HCT116 (cell line): Measurements from ENCODE around the gene PCDH17. TPM values are rescaled to one million over a fixed set of nuclear protein-coding genes. Genes with fewer than 3 reads are reported as not detected.

Source experiments
- ATAC-seq: fragments of 200-7000 bp; cut with Tn5 transposase; 2 replicates; pipeline ENCODE4 v1.9.1; 2020; ENCODE audit warnings: mild to moderate bottlenecking, moderate library complexity
- BruUV-seq: library from RNA; stranded (reverse); fragments of 400-500 nt; replicated peaks from 2 replicates; lab custom pipeline; 2021; lab: Mats Ljungman, UMichigan
- CTCF ChIA-PET: fragments of 300-600 bp; sonication (Branson Sonifier 250); formaldehyde crosslinking; loops from one replicate; lab custom pipeline; 2021; ENCODE audit warnings: antibody characterized with exemption; lab: Charles Lee
- POLR2A ChIA-PET: fragments of 300-600, 350-600 bp; sonication (Branson Sonifier 250); formaldehyde crosslinking; loops from one replicate; lab custom pipeline; 2021; ENCODE audit warnings: antibody characterized with exemption; lab: Charles Lee
- RAD21 ChIA-PET, 2 experiments: fragments of 300-600 bp; sonication (Branson Sonifier 250); formaldehyde crosslinking; loops; one replicate each; lab custom pipeline; 2023; ENCODE audit warnings: low total read pairs in 2 of 2; ENCODE audit not compliant: uncharacterized antibody in 2 of 2, unreplicated experiment in 2 of 2, low non-redundant PET in 1 of 2; lab: Charles Lee
- DNase-seq: peaks from one replicate; pipeline ENCODE4 v3.0.0-alpha.2; 2010; ENCODE audit warnings: low read depth, low spot score
- H2AFZ ChIP-seq: fragments of 200-600 bp; shearing (Covaris generic), sonication (generic); 2 replicates; pipeline ENCODE4 v1.6.1; 2017; ENCODE audit warnings: low read depth, mixed run types, mixed read lengths, antibody characterized with exemption, low read length; ENCODE audit not compliant: poor library complexity, severe bottlenecking
- H3K27ac ChIP-seq: 2 replicates; pipeline ENCODE4 v1.5.1; 2012; ENCODE audit warnings: low read depth, low read length
- H3K27me3 ChIP-seq: fragments of 200-600 bp; sonication (generic); 2 replicates; pipeline ENCODE4 v1.6.1; 2016; ENCODE audit warnings: mixed run types, low read length, mixed read lengths; ENCODE audit not compliant: insufficient read depth
- H3K36me3 ChIP-seq, 2 experiments: fragments of 200-500 bp in 1 of 2; fragments of 200-600 bp in 1 of 2; sonication (Bioruptor generic) in 1 of 2; sonication (generic) in 1 of 2; 2 replicates each; pipeline versions ENCODE4 v1.5.1 to v1.6.1; 2014 to 2016; ENCODE audit warnings: low read length in 2 of 2, inconsistent platforms in 1 of 2, mixed read lengths in 1 of 2, mixed run types in 1 of 2; ENCODE audit not compliant: insufficient read depth in 2 of 2, control insufficient read depth in 1 of 2
- H3K4me1 ChIP-seq, 2 experiments: fragments of 200-600 bp in 1 of 2; sonication (generic) in 1 of 2; 2 replicates each; pipeline versions ENCODE4 v1.5.1 to v1.6.1; 2012 to 2017; ENCODE audit warnings: low read length in 2 of 2, inconsistent platforms in 1 of 2, mild to moderate bottlenecking in 1 of 2, mixed read lengths in 1 of 2, mixed run types in 1 of 2, moderate library complexity in 1 of 2; ENCODE audit not compliant: insufficient read depth in 2 of 2, control insufficient read depth in 1 of 2
- H3K4me2 ChIP-seq: fragments of 200-600 bp; sonication (generic); 2 replicates; pipeline ENCODE4 v1.6.1; 2017; ENCODE audit warnings: mixed run types, low read length, mixed read lengths
- H3K4me3 ChIP-seq, 2 experiments: fragments of 200-600 bp in 1 of 2; sonication (generic) in 1 of 2; replicated peaks in 1 of 2; 2 replicates each; pipeline ENCODE4 v1.5.1; 2011 to 2016; ENCODE audit warnings: low read length in 2 of 2, control low read depth in 1 of 2, low read depth in 1 of 2, mild to moderate bottlenecking in 1 of 2, mixed read lengths in 1 of 2, mixed run types in 1 of 2
- H3K79me2 ChIP-seq: fragments of 200-600 bp; sonication (generic); 2 replicates; pipeline ENCODE4 v1.6.1; 2017; ENCODE audit warnings: mild to moderate bottlenecking, mixed run types, low read length, moderate library complexity, mixed read lengths; ENCODE audit not compliant: insufficient read depth
- H3K9ac ChIP-seq: fragments of 200-600 bp; sonication (generic); 2 replicates; pipeline ENCODE4 v1.6.1; 2016; ENCODE audit warnings: low read length, mixed read lengths
- H3K9me2 ChIP-seq: fragments of 200-600 bp; sonication (generic), shearing (Covaris generic); 2 replicates; pipeline ENCODE4 v1.6.1; 2017; ENCODE audit warnings: mixed run types, mild to moderate bottlenecking, moderate library complexity; ENCODE audit not compliant: insufficient read depth
- H3K9me3 ChIP-seq, 2 experiments: fragments of 200-500 bp in 1 of 2; fragments of 200-600 bp in 1 of 2; sonication (Bioruptor generic) in 1 of 2; sonication (generic) in 1 of 2; 2 replicates each; pipeline ENCODE4 v1.6.1; 2014 to 2017; ENCODE audit warnings: low read length in 2 of 2, mixed read lengths in 2 of 2, inconsistent platforms in 1 of 2, low read depth in 1 of 2, mild to moderate bottlenecking in 1 of 2, mixed run types in 1 of 2, moderate library complexity in 1 of 2; ENCODE audit not compliant: control insufficient read depth in 1 of 2, insufficient read depth in 1 of 2
- H4K20me1 ChIP-seq: fragments of 200-600 bp; sonication (generic), shearing (Covaris generic); 2 replicates; pipeline ENCODE4 v1.6.1; 2017; ENCODE audit warnings: mixed run types, mild to moderate bottlenecking, moderate library complexity; ENCODE audit not compliant: insufficient read depth
- ATF3 ChIP-seq: IDR thresholded peaks from 2 replicates; pipeline ENCODE4 v1.6.1; 2012
- EZH2 ChIP-seq: fragments of 200-600 bp; sonication (generic); IDR thresholded peaks from 2 replicates; pipeline ENCODE4 v1.6.1; 2017; ENCODE audit warnings: antibody characterized with exemption, mixed run types
- FOSL1 ChIP-seq: IDR thresholded peaks from 2 replicates; pipeline ENCODE4 v1.6.1; 2012; ENCODE audit warnings: low read depth
- MAX ChIP-seq: IDR thresholded peaks from 2 replicates; pipeline ENCODE4 v1.6.1; 2012
- SP1 ChIP-seq: IDR thresholded peaks from 2 replicates; pipeline ENCODE4 v1.6.1; 2012; ENCODE audit warnings: low read depth
- TCF7L2 ChIP-seq: IDR thresholded peaks from 2 replicates; pipeline ENCODE4 v1.7.0; 2011; ENCODE audit warnings: borderline replicate concordance, inconsistent platforms; ENCODE audit not compliant: insufficient read depth, insufficient read length; ENCODE audit errors: extremely low read depth
- intact Hi-C: fragments of 100-400 bp; cut with micrococcal nuclease; formaldehyde crosslinking; loops from 2 replicates; pipeline ENCODE4 v1.10.0; 2022
- total RNA-seq: library from RNA; stranded (reverse); gene quantifications from one replicate; pipeline ENCODE4 v1.2.1, GENCODE V29; 2021; ENCODE audit not compliant: unreplicated experiment

The PCDH17 gene
- total RNA-seq, 1 experiment from 2014 or later: 0.02 TPM

- no peak overlapping the region for H3K4me2 ChIP-seq
- no peak overlapping the region for H3K9ac ChIP-seq
- H3K79me2 ChIP-seq: no peaks in the 10 kb centered on the region
- H3K9me2 ChIP-seq: no peaks in the 10 kb centered on the region
- no peak overlapping the region for H3K4me3 ChIP-seq
- ChIA-PET POLR2A (no interaction called here), CTCF (no interaction called here), RAD21 (no interaction called here)
- H3K4me1 ChIP-seq: no peaks in the 10 kb centered on the region
- H3K9me3 ChIP-seq: peaks cover 12 to 13% of the 10 kb centered on the region in 2 experiments; a peak in 2 of 4 replicates
- BruUV-seq: no TSS peak
- no peaks in the 10 kb centered on the region for H4K20me1 ChIP-seq
- ATAC-seq (no peak), DNase-seq (no peak)
- no peak overlapping the region for H3K27ac ChIP-seq
- no peaks in the 10 kb centered on the region for H3K36me3 ChIP-seq
- H3K27me3 ChIP-seq: no peaks in the 10 kb centered on the region
- TF ChIP-seq MAX (no peak), ATF3 (no peak), EZH2 (no peak), FOSL1 (no peak), SP1 (no peak)
- TF ChIP-seq, all 23 proteins: peak for 0
- intact Hi-C loops: no loop called here
- H2AFZ ChIP-seq: no peak overlapping the region
These were observed 107.5 kb downstream of the PCDH17 start for GRCh38 chr13:57739089-57739488.

- ATAC-seq (no peak), DNase-seq (no peak)
- Histone ChIP-seq H3K4me1 (no peaks in the 10 kb centered on the region), H3K4me2 (no peak overlapping the region), H3K9ac (no peak overlapping the region), H3K79me2 (no peaks in the 10 kb centered on the region), H3K36me3 (no peaks in the 10 kb centered on the region), H3K27me3 (no peaks in the 10 kb centered on the region), H3K4me3 (no peak overlapping the region), H3K27ac (no peak overlapping the region), H2AFZ (no peak overlapping the region), H3K9me2 (no peaks in the 10 kb centered on the region), H3K9me3 (peaks cover 9% of the 10 kb centered on the region in 2 experiments; a peak in 2 of 4 replicates), H4K20me1 (no peaks in the 10 kb centered on the region)
- POLR2A ChIA-PET: no interaction called here
- no TSS peak for BruUV-seq
- CTCF ChIA-PET: no interaction called here
- RAD21 ChIA-PET: no interaction called here
- no peak for TF ChIP-seq TCF7L2
- intact Hi-C loops: no loop called here
These were observed 108.1 kb downstream of the PCDH17 start for GRCh38 chr13:57739543-57740190.
